Natural killer cell (primary cell): Measurements from ENCODE around the gene MRE11. TPM values are rescaled to one million over a fixed set of nuclear protein-coding genes. Genes with fewer than 3 reads are reported as not detected.

Source experiments
- ATAC-seq, 3 donors: fragments of 150-1000 bp in 2 of 3; fragments of 200-7000 bp in 1 of 3; cut with Tn5 transposase; 1 replicate in 1 of 3; 2 replicates in 2 of 3; pipeline ENCODE4 v1.10.0; 2021; ENCODE audit warnings: mild to moderate bottlenecking in 2 of 3, moderate library complexity in 2 of 3
- DNase-seq, 2 donors: peaks; one replicate each; pipeline versions ENCODE4 v3.0.0 to v3.0.0-alpha.2; 2013 to 2021; ENCODE audit warnings: mixed read lengths in 1 of 2
- H3K27ac ChIP-seq: one replicate; pipeline ENCODE4 v1.5.1; 2013; ENCODE audit warnings: mild to moderate bottlenecking, low read length
- H3K27me3 ChIP-seq: one replicate; pipeline ENCODE4 v1.6.1; 2013; ENCODE audit warnings: low read length; ENCODE audit not compliant: control insufficient read depth, insufficient read depth
- H3K36me3 ChIP-seq: one replicate; pipeline ENCODE4 v1.6.1; 2013; ENCODE audit warnings: low read length; ENCODE audit not compliant: control insufficient read depth, insufficient read depth
- H3K4me1 ChIP-seq: one replicate; pipeline ENCODE4 v1.6.1; 2013; ENCODE audit warnings: low read length; ENCODE audit not compliant: control insufficient read depth, insufficient read depth
- H3K4me3 ChIP-seq: one replicate; pipeline ENCODE4 v1.5.1; 2013; ENCODE audit warnings: low read length
- H3K9me3 ChIP-seq: one replicate; pipeline ENCODE4 v1.6.1; 2013; ENCODE audit warnings: low read length; ENCODE audit not compliant: control insufficient read depth, insufficient read depth
- H3K27ac Mint-ChIP-seq, 2 donors: one replicate each; pipeline ENCODE4 v1.8.0; 2022; ENCODE audit warnings: mild to moderate bottlenecking in 2 of 2, mixed read lengths in 2 of 2, moderate library complexity in 1 of 2
- H3K27me3 Mint-ChIP-seq, 2 donors: one replicate each; pipeline ENCODE4 v1.8.0; 2022; ENCODE audit warnings: low read depth in 2 of 2, mixed read lengths in 2 of 2
- H3K36me3 Mint-ChIP-seq: one replicate; pipeline ENCODE4 v1.8.0; 2022; ENCODE audit warnings: mixed read lengths
- H3K4me1 Mint-ChIP-seq, 2 donors: one replicate each; pipeline ENCODE4 v1.8.0; 2022; ENCODE audit warnings: mixed read lengths in 2 of 2
- H3K4me3 Mint-ChIP-seq: one replicate; pipeline ENCODE4 v1.8.0; 2022; ENCODE audit warnings: mild to moderate bottlenecking, moderate library complexity, mixed read lengths
- H3K9me3 Mint-ChIP-seq, 2 donors: one replicate each; pipeline ENCODE4 v1.8.0; 2022; ENCODE audit warnings: mixed read lengths in 2 of 2
- CTCF ChIP-seq: fragments of 200-600 bp; IDR thresholded peaks from one replicate; pipeline ENCODE4 v1.8.0; 2022; ENCODE audit warnings: antibody characterized with exemption
- WGBS: methylation state at CpG from one replicate; pipeline ENCODE4 v1.1.7; 2013; ENCODE audit warnings: missing lambda C conversion rate; ENCODE audit not compliant: insufficient coverage; 5-methylcytosine and 5-hydroxymethylcytosine counted together
- intact Hi-C: fragments of 100-400 bp; cut with micrococcal nuclease; formaldehyde crosslinking; loops from one replicate; pipeline ENCODE4 v1.14.2; 2022
- total RNA-seq, 4 donors: library from RNA; stranded (reverse); fragments of 120-200 nt in 1 of 4; gene quantifications; one replicate each; pipeline versions ENCODE4 v1.2.3 to v1.2.4, GENCODE V29; 2013 to 2022

Gene MRE11
- total RNA-seq, 3 donors from 2014 or later (not counting 1 experiment from before 2014, with no cell fraction given): 42.1 to 45.2 (median 43.8) TPM

GRCh38 chr11:94455861-94456260, 37.8 kb downstream of the MRE11 start:
- Histone ChIP-seq H3K36me3 (peaks cover 28% of the 10 kb centered on the region), H3K4me1 (no peaks in the 10 kb centered on the region), H3K27me3 (no peaks in the 10 kb centered on the region), H3K9me3 (no peaks in the 10 kb centered on the region), H3K27ac (no peak overlapping the region), H3K4me3 (no peak overlapping the region)
- Mint-ChIP-seq H3K9me3 (no peaks in the 10 kb centered on the region), H3K27me3 (no peaks in the 10 kb centered on the region), H3K36me3 (peaks cover 8% of the 10 kb centered on the region), H3K27ac (no peak overlapping the region), H3K4me3 (no peak overlapping the region), H3K4me1 (peaks cover 6 to 11% of the 10 kb centered on the region in 2 donors)
- DNase-seq: no peak
- no peak for ATAC-seq
- no peak for TF ChIP-seq CTCF
- WGBS: 100% methylated on average over 1 of the region's 1 CpG
- intact Hi-C loops: no loop called here

- Histone ChIP-seq H3K9me3 (no peaks in the 10 kb centered on the region), H3K4me3 (no peak overlapping the region), H3K4me1 (no peaks in the 10 kb centered on the region), H3K27me3 (no peaks in the 10 kb centered on the region), H3K36me3 (peaks cover 14% of the 10 kb centered on the region), H3K27ac (no peak overlapping the region)
- TF ChIP-seq CTCF: no peak
- 100% methylated on average over 2 of the region's 2 CpGs for WGBS
- intact Hi-C loops: no loop called here
- Mint-ChIP-seq H3K36me3 (no peaks in the 10 kb centered on the region), H3K4me1 (peaks cover 6 to 11% of the 10 kb centered on the region in 2 donors), H3K4me3 (no peak overlapping the region), H3K27ac (no peak overlapping the region), H3K9me3 (no peaks in the 10 kb centered on the region), H3K27me3 (no peaks in the 10 kb centered on the region)
- ATAC-seq (no peak), DNase-seq (no peak)
Measured at GRCh38 chr11:94454301-94454700, 39.3 kb downstream of the MRE11 start.

- intact Hi-C loops: no loop called here
- TF ChIP-seq CTCF: no peak
- peaks cover 6 to 11% of the 10 kb centered on the region in 2 donors for H3K4me1 Mint-ChIP-seq
- H3K4me3 ChIP-seq: no peak overlapping the region
- H3K27me3 Mint-ChIP-seq: no peaks in the 10 kb centered on the region
- H3K9me3 Mint-ChIP-seq: no peaks in the 10 kb centered on the region
- ATAC-seq: no peak
- no peaks in the 10 kb centered on the region for H3K27me3 ChIP-seq
- H3K4me1 ChIP-seq: no peaks in the 10 kb centered on the region
- H3K27ac ChIP-seq: no peak overlapping the region
- H3K36me3 ChIP-seq: peaks cover 11% of the 10 kb centered on the region
- peak overlapping the region; percentile 10 for H3K4me3 Mint-ChIP-seq
- H3K9me3 ChIP-seq: no peaks in the 10 kb centered on the region
- no peaks in the 10 kb centered on the region for H3K36me3 Mint-ChIP-seq
- H3K27ac Mint-ChIP-seq: peak overlapping the region in 1 of 2 donors; percentile 41
- DNase-seq: no peak
- WGBS: 100% methylated on average over 1 of the region's 2 CpGs
Measured at GRCh38 chr11:94452988-94453387, 40.7 kb downstream of the MRE11 start.

- 100% methylated on average over 2 of the region's 3 CpGs for WGBS
- ATAC-seq (no peak), DNase-seq (no peak)
- Histone ChIP-seq H3K27ac (no peak overlapping the region), H3K36me3 (peaks cover 24% of the 10 kb centered on the region), H3K9me3 (no peaks in the 10 kb centered on the region), H3K27me3 (no peaks in the 10 kb centered on the region), H3K4me1 (no peaks in the 10 kb centered on the region), H3K4me3 (no peak overlapping the region)
- Mint-ChIP-seq H3K27me3 (no peaks in the 10 kb centered on the region), H3K9me3 (no peaks in the 10 kb centered on the region), H3K4me3 (no peak overlapping the region), H3K36me3 (peaks cover 7% of the 10 kb centered on the region), H3K27ac (no peak overlapping the region), H3K4me1 (peaks cover 6 to 11% of the 10 kb centered on the region in 2 donors)
- intact Hi-C loops: no loop called here
- no peak for TF ChIP-seq CTCF
Measured at GRCh38 chr11:94450048-94450447, 43.6 kb downstream of the MRE11 start.
